ENCODE results near the gene ACAP3. TPM values are rescaled to one million over a fixed set of nuclear protein-coding genes. Genes with fewer than 3 reads are reported as not detected.

ACAP3 gene
- total RNA-seq, 1 donor from 2014 or later, result 10.7 TPM

DNA sequence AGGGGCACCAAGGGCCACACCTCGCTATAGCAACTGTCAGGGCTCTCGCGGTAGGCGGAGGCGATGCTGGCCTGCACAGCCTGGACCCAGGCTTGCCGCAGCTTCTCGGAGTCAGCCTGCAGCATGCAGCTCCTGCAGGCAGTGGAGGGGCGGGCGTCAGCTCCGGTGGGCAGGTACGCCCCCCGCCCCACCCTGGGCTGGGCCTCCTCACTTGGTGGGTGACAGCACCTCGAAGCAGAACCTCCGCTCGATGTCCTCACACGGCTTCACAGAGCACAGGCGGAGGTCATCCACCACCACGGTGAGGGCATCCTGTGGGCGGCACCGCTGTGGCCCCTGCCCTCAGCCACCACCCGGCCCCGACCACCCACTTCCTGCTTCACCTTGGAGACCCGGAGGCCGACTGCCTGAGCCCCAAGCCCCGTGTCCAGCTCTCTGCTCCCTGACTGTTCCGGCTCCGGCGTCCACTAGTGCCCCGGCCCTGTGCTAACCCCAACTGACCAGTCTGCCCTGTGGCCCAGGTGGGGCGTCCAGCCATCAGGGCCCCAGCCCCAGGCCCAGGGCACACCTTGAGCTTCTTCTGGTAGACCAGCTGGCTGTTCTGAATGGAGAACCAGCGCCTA lies 9.8 kb downstream of the ACAP3 start:
- H3K4me1 Mint-ChIP-seq, result no peaks in the 10 kb centered on the region
- H3K4me3 Mint-ChIP-seq, result no peak overlapping the region
- H3K27ac Mint-ChIP-seq, result no peak overlapping the region
- no peaks in the 10 kb centered on the region for H3K36me3 Mint-ChIP-seq
- DNase-seq (ENCODE audit: low spot score), result no peak
- H3K4me2 ChIP-seq, result no peak overlapping the region
- H3K4me1 ChIP-seq, result no peaks in the 10 kb centered on the region
- H3K4me3 ChIP-seq, result no peak overlapping the region
- no peak overlapping the region for H2AFZ ChIP-seq (replicated peaks)
- no peaks in the 10 kb centered on the region for H3K9me3 ChIP-seq (ENCODE audit: low read depth)
- H3K27ac ChIP-seq, result no peak overlapping the region
- H4K20me1 ChIP-seq (ENCODE audit: low read depth), result peaks cover 38% of the 10 kb centered on the region
- no peaks in the 10 kb centered on the region for H3K9me3 Mint-ChIP-seq
- H3K36me3 ChIP-seq, result no peaks in the 10 kb centered on the region
- TF ChIP-seq EZH2phosphoT487 (IDR thresholded peaks at IDR 0.05) (no peak), EZH2 (IDR thresholded peaks at IDR 0.05) (no peak)
- TF ChIP-seq, protein P1, sequence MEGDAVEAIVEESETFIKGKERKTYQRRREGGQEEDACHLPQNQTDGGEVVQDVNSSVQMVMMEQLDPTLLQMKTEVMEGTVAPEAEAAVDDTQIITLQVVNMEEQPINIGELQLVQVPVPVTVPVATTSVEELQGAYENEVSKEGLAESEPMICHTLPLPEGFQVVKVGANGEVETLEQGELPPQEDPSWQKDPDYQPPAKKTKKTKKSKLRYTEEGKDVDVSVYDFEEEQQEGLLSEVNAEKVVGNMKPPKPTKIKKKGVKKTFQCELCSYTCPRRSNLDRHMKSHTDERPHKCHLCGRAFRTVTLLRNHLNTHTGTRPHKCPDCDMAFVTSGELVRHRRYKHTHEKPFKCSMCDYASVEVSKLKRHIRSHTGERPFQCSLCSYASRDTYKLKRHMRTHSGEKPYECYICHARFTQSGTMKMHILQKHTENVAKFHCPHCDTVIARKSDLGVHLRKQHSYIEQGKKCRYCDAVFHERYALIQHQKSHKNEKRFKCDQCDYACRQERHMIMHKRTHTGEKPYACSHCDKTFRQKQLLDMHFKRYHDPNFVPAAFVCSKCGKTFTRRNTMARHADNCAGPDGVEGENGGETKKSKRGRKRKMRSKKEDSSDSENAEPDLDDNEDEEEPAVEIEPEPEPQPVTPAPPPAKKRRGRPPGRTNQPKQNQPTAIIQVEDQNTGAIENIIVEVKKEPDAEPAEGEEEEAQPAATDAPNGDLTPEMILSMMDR (IDR thresholded peaks at IDR 0.05), result no peak
- H3K27me3 ChIP-seq, result no peaks in the 10 kb centered on the region
- H3K79me2 ChIP-seq (ENCODE audit: low read depth), result no peaks in the 10 kb centered on the region
- H3F3A ChIP-seq (ENCODE audit: low read depth), result no peaks in the 10 kb centered on the region
- no peaks in the 10 kb centered on the region for H3K27me3 Mint-ChIP-seq (ENCODE audit: insufficient read depth, low read depth)
- no peak overlapping the region for H3K9ac ChIP-seq

DNA sequence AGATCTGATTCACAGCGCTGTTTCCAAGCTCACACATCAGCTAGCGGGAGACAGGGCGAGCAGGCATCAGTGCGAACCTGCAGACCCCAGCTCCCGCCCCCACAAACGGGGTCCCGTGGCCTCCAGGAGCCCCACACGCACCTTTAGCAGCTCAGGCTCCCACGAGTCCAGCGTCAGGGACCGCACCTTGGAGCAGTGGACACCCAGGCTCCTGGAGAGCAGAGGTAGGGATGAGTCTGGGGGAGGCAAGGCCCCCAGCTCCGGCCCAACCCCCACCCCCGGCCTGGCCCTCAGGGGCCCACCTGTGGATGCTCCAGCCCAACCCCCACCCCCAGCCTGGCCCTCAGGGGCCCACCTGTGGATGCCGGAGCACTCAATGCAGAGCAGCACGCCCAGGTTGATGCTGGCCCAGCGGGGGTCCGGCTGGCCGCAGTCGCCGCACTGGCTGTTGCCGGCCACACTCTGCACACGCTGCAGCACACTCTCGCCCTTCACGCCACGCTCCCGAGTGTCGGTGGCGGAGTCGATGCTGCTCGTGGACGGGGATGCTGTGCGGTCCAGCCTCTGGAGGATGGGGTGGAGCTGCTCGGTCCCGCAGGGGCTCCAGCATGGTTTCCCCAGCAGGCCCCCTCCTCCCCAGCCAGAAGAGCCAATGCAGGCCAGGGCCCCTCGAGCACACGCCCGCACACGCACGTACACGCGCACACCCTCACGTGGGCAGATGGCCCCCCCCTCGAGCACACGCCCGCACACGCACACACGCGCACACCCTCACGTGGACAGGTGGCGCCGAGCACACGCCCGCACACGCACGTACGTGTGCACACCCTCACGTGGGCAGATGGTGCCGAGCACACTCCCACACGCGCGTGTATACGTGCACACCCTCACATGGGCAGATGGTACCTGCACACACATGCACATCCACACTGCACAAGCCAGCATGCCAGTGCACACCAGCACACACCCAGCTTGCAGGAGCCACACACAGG lies 11.4 kb downstream of the ACAP3 start:
- Histone ChIP-seq H3K36me3 (no peaks in the 10 kb centered on the region), H3K79me2 (ENCODE audit: low read depth) (no peaks in the 10 kb centered on the region), H3K9ac (no peak overlapping the region), H3K27me3 (no peaks in the 10 kb centered on the region), H3K4me2 (no peak overlapping the region), H4K20me1 (ENCODE audit: low read depth) (peaks cover 34% of the 10 kb centered on the region), H3K4me1 (no peaks in the 10 kb centered on the region), H3K27ac (no peak overlapping the region), H3K9me3 (ENCODE audit: low read depth) (no peaks in the 10 kb centered on the region), H2AFZ (replicated peaks) (no peak overlapping the region), H3K4me3 (no peak overlapping the region), H3F3A (ENCODE audit: low read depth) (no peaks in the 10 kb centered on the region)
- Mint-ChIP-seq H3K27me3 (ENCODE audit: insufficient read depth, low read depth) (no peaks in the 10 kb centered on the region), H3K4me3 (no peak overlapping the region), H3K27ac (no peak overlapping the region), H3K9me3 (no peaks in the 10 kb centered on the region), H3K36me3 (no peaks in the 10 kb centered on the region), H3K4me1 (no peaks in the 10 kb centered on the region)
- TF ChIP-seq EZH2phosphoT487 (IDR thresholded peaks at IDR 0.05) (no peak), EZH2 (IDR thresholded peaks at IDR 0.05) (no peak)
- TF ChIP-seq, protein P1 (IDR thresholded peaks at IDR 0.05), result no peak
- DNase-seq (ENCODE audit: low spot score), result no peak

DNA sequence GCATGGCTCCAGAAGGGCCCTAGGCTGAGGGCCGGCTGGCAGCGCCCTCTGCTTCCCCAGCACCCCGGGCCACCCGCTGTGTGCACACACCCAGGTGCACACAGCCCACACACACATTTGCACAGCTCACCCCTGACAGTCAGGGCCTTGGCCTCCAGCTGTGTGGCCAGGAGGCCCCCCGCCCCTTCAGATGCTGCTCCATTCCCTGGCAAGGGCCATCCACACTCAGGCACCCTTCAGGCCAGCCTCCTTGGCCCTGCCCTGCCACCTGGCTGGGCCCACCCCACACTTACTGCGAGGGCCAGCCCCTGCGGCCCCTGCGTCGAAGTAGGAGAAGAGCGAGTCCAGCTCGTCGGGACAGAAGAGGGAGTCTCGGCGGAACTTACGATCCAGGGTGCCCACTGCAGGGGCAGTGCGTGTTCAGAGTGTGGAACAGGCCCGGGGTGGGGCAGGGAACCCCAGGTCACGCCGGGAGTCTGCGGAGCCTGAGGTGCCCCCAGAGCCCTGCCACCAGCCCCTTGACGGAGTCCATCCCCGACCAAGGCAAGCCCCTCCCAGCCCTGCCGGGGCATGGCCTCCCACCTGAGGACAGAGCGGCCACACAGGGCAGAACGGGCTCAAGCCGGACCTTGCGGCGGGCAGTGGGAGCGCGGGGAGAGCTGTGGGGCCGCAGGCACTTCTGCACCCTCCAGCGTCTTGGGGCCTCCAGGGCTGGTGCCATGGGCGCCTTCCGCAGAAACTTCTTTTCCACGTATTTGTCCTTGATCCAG lies 12.4 kb downstream of the ACAP3 start:
- H3K27me3 Mint-ChIP-seq (ENCODE audit: insufficient read depth, low read depth), result no peaks in the 10 kb centered on the region

More for the DNA sequence above, 12.4 kb downstream of the ACAP3 start:
- no peak overlapping the region for H3K27ac ChIP-seq
- no peaks in the 10 kb centered on the region for H3K4me1 ChIP-seq
- no peaks in the 10 kb centered on the region for H3F3A ChIP-seq (ENCODE audit: low read depth)
- no peak overlapping the region for H3K4me3 ChIP-seq
- H3K79me2 ChIP-seq (ENCODE audit: low read depth), result no peaks in the 10 kb centered on the region
- H3K4me1 Mint-ChIP-seq, result no peaks in the 10 kb centered on the region
- H3K9ac ChIP-seq, result no peak overlapping the region
- no peaks in the 10 kb centered on the region for H3K27me3 ChIP-seq
- no peak overlapping the region for H3K4me2 ChIP-seq
- no peak overlapping the region for H3K27ac Mint-ChIP-seq
- TF ChIP-seq, protein P1 (IDR thresholded peaks at IDR 0.05), result no peak
- TF ChIP-seq EZH2phosphoT487 (IDR thresholded peaks at IDR 0.05), result no peak
- TF ChIP-seq EZH2 (IDR thresholded peaks at IDR 0.05), result no peak
- no peaks in the 10 kb centered on the region for H3K9me3 Mint-ChIP-seq
- H3K36me3 Mint-ChIP-seq, result no peaks in the 10 kb centered on the region
- no peak overlapping the region for H2AFZ ChIP-seq (replicated peaks)
- peaks cover 27% of the 10 kb centered on the region for H4K20me1 ChIP-seq (ENCODE audit: low read depth)
- H3K36me3 ChIP-seq, result no peaks in the 10 kb centered on the region
- no peaks in the 10 kb centered on the region for H3K9me3 ChIP-seq (ENCODE audit: low read depth)
- DNase-seq (ENCODE audit: low spot score), result no peak
- H3K4me3 Mint-ChIP-seq, result no peak overlapping the region

All from neural progenitor cell (in vitro differentiated cells).